Measurements from ENCODE around the gene HSF2BP.

GRCh38 chr21:43643193-43643592 lies 16.1 kb downstream of the HSF2BP start:
- no peak for TF ChIP-seq CTCF (IDR thresholded peaks at IDR 0.05)
- no peak for TF ChIP-seq POLR2AphosphoS5 (IDR thresholded peaks at IDR 0.05)
- no peak for TF ChIP-seq POLR2A (IDR thresholded peaks at IDR 0.05)

Measured in breast epithelium (tissue), 3 donors.